ENCODE results near the gene TFDP2.

GRCh38 chr3:142051351-142051750 lies 98.0 kb downstream of the TFDP2 start:
- TF ChIP-seq CTCF (conservative IDR thresholded peaks at IDR 0.05; ENCODE audit: low read depth in 2 of 2) (no peak), EZH2 (IDR thresholded peaks at IDR 0.05; ENCODE audit: low read depth, unreplicated experiment) (no peak), POLR2AphosphoS5 (IDR thresholded peaks at IDR 0.05; ENCODE audit: low read depth) (no peak), ZNF114 (CRISPR knock-in tag; IDR thresholded peaks at IDR 0.05) (no peak), EZH2phosphoT487 (IDR thresholded peaks at IDR 0.05; ENCODE audit: unreplicated experiment) (no peak), JUNB (IDR thresholded peaks at IDR 0.05; ENCODE audit: unreplicated experiment) (no peak), CREB1 (CRISPR knock-in tag; IDR thresholded peaks at IDR 0.05; ENCODE audit: low read depth) (no peak), NANOG (IDR thresholded peaks at IDR 0.05; ENCODE audit: borderline replicate concordance) (no peak), REST (IDR thresholded peaks at IDR 0.05; ENCODE audit: unreplicated experiment) (no peak), ETS1 (IDR thresholded peaks at IDR 0.05) (no peak), STAT1 (IDR thresholded peaks at IDR 0.05; ENCODE audit: unreplicated experiment) (no peak), ZNF331 (CRISPR knock-in tag; IDR thresholded peaks at IDR 0.05; ENCODE audit: low read depth) (no peak), ZNF462 (CRISPR knock-in tag; IDR thresholded peaks at IDR 0.05) (no peak)

Measured in GM23338 (cell line).